Measurements from ENCODE around the gene MCU. TPM values are rescaled to one million over a fixed set of nuclear protein-coding genes. Genes with fewer than 3 reads are reported as not detected.
"Not testable (repeated sequence)": the region's sequence is repeated elsewhere in the genome, so short reads cannot be mapped to it uniquely, and the experiment has no call there.

The MCU gene
- polyA plus RNA-seq, 12 donors: 86.6 to 167 (median 123) TPM; not detected in 1

GRCh38 chr10:72727130-72727529 is 35.2 kb downstream of the MCU start:
- no peak for DNase-seq

- DNase-seq: no peak
These were observed 36.5 kb downstream of the MCU start for GRCh38 chr10:72728462-72728861.

GRCh38 chr10:72729528-72729927 is 37.6 kb downstream of the MCU start:
- DNase-seq: no peak

- no peak for DNase-seq
These were observed 38.5 kb downstream of the MCU start for GRCh38 chr10:72730479-72730878.

- DNase-seq: no peak
These were observed 40.0 kb downstream of the MCU start for GRCh38 chr10:72731916-72732419.

GRCh38 chr10:72732521-72732920 is 40.6 kb downstream of the MCU start:
- no peak for DNase-seq

GRCh38 chr10:72733989-72734388 is 42.0 kb downstream of the MCU start:
- no peak for DNase-seq

GRCh38 chr10:72735288-72735936 is 43.5 kb downstream of the MCU start:
- DNase-seq: no peak

GRCh38 chr10:72736176-72736827 is 44.4 kb downstream of the MCU start:
- peak; percentile 69 for DNase-seq

- no peak for DNase-seq
These were observed 44.9 kb downstream of the MCU start for GRCh38 chr10:72736828-72737220.

- not testable (repeated sequence) for DNase-seq
These were observed 45.4 kb downstream of the MCU start for GRCh38 chr10:72737357-72737756.

- DNase-seq: peak; percentile 35
These were observed 46.5 kb downstream of the MCU start for GRCh38 chr10:72738486-72738885.

GRCh38 chr10:72740528-72740927 is 48.6 kb downstream of the MCU start:
- DNase-seq: no peak

GRCh38 chr10:72742092-72742491 is 50.1 kb downstream of the MCU start:
- DNase-seq: no peak

- no peak for DNase-seq
These were observed 50.9 kb downstream of the MCU start for GRCh38 chr10:72742797-72743196.

- DNase-seq: no peak
These were observed 52.6 kb downstream of the MCU start for GRCh38 chr10:72744566-72744965.

GRCh38 chr10:72746426-72747363 is 54.8 kb downstream of the MCU start:
- no peak for DNase-seq

- no peak for DNase-seq
These were observed 55.6 kb downstream of the MCU start for GRCh38 chr10:72747521-72747920.

GRCh38 chr10:72753760-72754231 is 61.9 kb downstream of the MCU start:
- no peak for DNase-seq

GRCh38 chr10:72754275-72755032 is 62.5 kb downstream of the MCU start:
- no peak for DNase-seq

- no peak for DNase-seq
These were observed 64.9 kb downstream of the MCU start for GRCh38 chr10:72756674-72757385.
